ENCODE results near the gene TSPEAR.
"Not testable (repeated sequence)": the region's sequence is repeated elsewhere in the genome, so short reads cannot be mapped to it uniquely, and the experiment has no call there.

Gene TSPEAR

GRCh38 chr21:44617071-44617501, 94.3 kb downstream of the TSPEAR start:
- Mint-ChIP-seq H3K9me3 (peaks cover 26% of the 10 kb centered on the region), H3K36me3 (ENCODE audit: low read depth) (peaks cover 19% of the 10 kb centered on the region), H3K4me1 (ENCODE audit: low read depth) (peaks cover 42% of the 10 kb centered on the region), H3K27me3 (no peaks in the 10 kb centered on the region), H3K27ac (no peak overlapping the region), H3K4me3 (no peak overlapping the region)

GRCh38 chr21:44616591-44616926, 94.8 kb downstream of the TSPEAR start:
- Mint-ChIP-seq H3K4me3 (no peak overlapping the region), H3K36me3 (ENCODE audit: low read depth) (peaks cover 19% of the 10 kb centered on the region), H3K9me3 (peaks cover 27% of the 10 kb centered on the region), H3K4me1 (ENCODE audit: low read depth) (peaks cover 42% of the 10 kb centered on the region), H3K27me3 (no peaks in the 10 kb centered on the region), H3K27ac (no peak overlapping the region)

- peaks cover 32% of the 10 kb centered on the region for H3K9me3 Mint-ChIP-seq
- H3K4me1 Mint-ChIP-seq (ENCODE audit: low read depth), result peaks cover 42% of the 10 kb centered on the region
- H3K36me3 Mint-ChIP-seq (ENCODE audit: low read depth), result peaks cover 19% of the 10 kb centered on the region
- no peak overlapping the region for H3K27ac Mint-ChIP-seq
- no peak overlapping the region for H3K4me3 Mint-ChIP-seq
- no peaks in the 10 kb centered on the region for H3K27me3 Mint-ChIP-seq
Measured at GRCh38 chr21:44615911-44616590, 95.3 kb downstream of the TSPEAR start.

GRCh38 chr21:44615466-44615865, 95.9 kb downstream of the TSPEAR start:
- H3K4me3 Mint-ChIP-seq, result no peak overlapping the region
- H3K27ac Mint-ChIP-seq, result no peak overlapping the region
- H3K36me3 Mint-ChIP-seq (ENCODE audit: low read depth), result peaks cover 15% of the 10 kb centered on the region
- peaks cover 31% of the 10 kb centered on the region for H3K9me3 Mint-ChIP-seq
- H3K27me3 Mint-ChIP-seq, result no peaks in the 10 kb centered on the region
- H3K4me1 Mint-ChIP-seq (ENCODE audit: low read depth), result peaks cover 42% of the 10 kb centered on the region

GRCh38 chr21:44614961-44615391, 96.4 kb downstream of the TSPEAR start:
- Mint-ChIP-seq H3K4me1 (ENCODE audit: low read depth) (peaks cover 39% of the 10 kb centered on the region), H3K27me3 (no peaks in the 10 kb centered on the region), H3K4me3 (no peak overlapping the region), H3K9me3 (peaks cover 27% of the 10 kb centered on the region), H3K27ac (no peak overlapping the region), H3K36me3 (ENCODE audit: low read depth) (peaks cover 11% of the 10 kb centered on the region)

DNA sequence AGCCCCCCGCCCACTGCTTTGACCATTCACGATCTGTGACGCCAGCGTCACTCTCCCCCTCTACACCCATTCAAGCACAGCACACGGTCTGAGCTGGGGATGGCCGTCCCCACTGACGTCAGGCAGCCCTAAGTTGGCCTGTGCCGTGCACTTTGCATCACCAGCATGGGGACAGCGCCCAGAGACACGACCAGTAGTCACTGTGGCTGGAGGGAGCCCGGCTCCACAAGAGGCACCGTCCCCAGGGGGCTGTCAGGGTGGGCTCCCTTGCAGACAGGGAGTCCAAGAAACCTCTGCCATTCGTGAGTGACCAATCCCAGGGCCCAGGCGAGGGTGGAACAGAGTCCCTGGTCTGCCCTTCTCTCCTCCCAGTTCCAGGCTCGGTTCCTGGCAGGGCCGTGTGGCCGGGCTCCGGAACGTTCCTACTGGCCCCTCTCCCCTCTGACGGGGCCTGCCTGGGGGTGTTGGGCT, 97.2 kb downstream of the TSPEAR start:
- Mint-ChIP-seq H3K27me3 (no peaks in the 10 kb centered on the region), H3K4me3 (no peak overlapping the region), H3K9me3 (peaks cover 28% of the 10 kb centered on the region), H3K4me1 (ENCODE audit: low read depth) (peaks cover 31% of the 10 kb centered on the region), H3K36me3 (ENCODE audit: low read depth) (peaks cover 9% of the 10 kb centered on the region), H3K27ac (no peak overlapping the region)

DNA sequence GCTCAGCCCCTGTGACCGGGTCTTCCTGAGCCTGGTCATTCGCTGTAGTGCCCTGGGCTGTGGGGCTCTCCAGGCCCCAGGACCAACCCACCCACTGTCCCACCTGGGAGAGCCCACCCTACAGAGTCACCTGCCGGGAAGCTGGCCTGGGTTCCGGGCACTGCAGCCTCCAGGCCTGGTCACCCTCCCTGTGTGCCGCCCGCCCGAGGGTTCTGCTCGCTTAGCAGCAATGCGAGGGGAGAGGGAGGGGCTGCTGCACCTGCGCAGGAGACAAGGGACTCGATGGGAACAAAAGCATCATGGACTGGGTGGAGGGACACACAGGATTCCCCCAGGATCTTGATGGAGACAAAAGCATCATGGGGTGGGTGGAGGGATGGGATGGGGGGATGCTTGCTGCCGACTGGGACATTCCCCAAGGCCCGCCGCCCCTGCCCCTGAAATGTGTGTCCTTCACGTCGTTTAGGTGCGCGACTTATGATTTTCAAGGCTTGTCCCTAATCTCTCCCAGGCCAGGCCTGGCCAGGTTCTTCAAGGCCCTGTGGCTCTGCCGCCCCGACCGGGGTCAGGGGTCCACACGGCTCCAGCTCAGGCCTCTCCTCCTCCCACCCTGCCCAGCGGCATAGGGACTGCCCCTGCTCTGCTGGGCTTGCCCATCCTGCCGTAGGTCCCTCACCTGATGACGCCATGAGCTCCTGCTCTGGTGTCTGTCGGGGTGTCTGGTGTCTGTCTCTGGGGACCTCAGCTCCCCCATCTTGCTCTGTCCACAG, 97.8 kb downstream of the TSPEAR start:
- H3K36me3 Mint-ChIP-seq (ENCODE audit: low read depth), result peaks cover 6% of the 10 kb centered on the region
- no peaks in the 10 kb centered on the region for H3K27me3 Mint-ChIP-seq
- H3K4me3 Mint-ChIP-seq, result no peak overlapping the region
- H3K4me1 Mint-ChIP-seq (ENCODE audit: low read depth), result peaks cover 25% of the 10 kb centered on the region
- H3K9me3 Mint-ChIP-seq, result peaks cover 29% of the 10 kb centered on the region
- no peak overlapping the region for H3K27ac Mint-ChIP-seq

DNA sequence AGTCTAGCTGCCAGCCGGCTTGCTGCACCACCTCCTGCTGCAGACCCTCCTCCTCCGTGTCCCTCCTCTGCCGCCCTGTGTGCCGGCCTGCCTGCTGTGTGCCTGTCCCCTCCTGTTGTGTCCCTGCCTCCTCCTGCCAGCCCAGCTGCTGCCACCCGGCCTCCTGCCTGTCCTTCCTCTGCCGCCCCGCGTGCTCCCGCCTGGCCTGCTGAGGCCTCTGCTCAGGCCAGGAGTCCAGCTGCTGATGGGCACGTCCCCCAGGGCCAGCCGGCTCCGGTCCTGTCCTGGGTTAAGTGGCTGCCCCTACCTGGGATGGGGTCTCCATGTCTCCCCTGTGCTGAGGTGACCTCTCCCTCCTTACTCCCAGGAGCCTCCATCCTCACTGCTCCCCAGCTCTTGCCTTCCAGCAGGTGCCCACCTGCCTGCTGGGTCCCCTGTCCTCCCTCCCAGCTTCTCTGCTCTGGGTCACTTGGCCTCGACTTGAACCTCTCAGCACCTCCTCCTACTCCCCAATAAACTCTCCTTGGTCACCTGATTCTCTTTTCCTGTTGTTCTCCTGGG, 98.6 kb downstream of the TSPEAR start:
- Mint-ChIP-seq H3K27ac (no peak overlapping the region), H3K27me3 (no peaks in the 10 kb centered on the region), H3K9me3 (peaks cover 25% of the 10 kb centered on the region), H3K4me3 (no peak overlapping the region), H3K36me3 (ENCODE audit: low read depth) (peaks cover 6% of the 10 kb centered on the region), H3K4me1 (ENCODE audit: low read depth) (peaks cover 17% of the 10 kb centered on the region)

- Mint-ChIP-seq H3K4me3 (no peak within 1 kb of the TSS), H3K27ac (no peak within 1 kb of the TSS), H3K36me3 (ENCODE audit: low read depth) (peaks cover 6% of the 10 kb centered on the region)
Measured at GRCh38 chr21:44612029-44612486, 99.3 kb downstream of the TSPEAR start, which contains the start of gene KRTAP10-8. KRTAP10-8 (plus strand) TSS chr21:44612079; CDS start chr21:44612101, 22 bp downstream.

GRCh38 chr21:44611551-44611950, 99.8 kb downstream of the TSPEAR start:
- Mint-ChIP-seq H3K4me1 (ENCODE audit: low read depth) (peaks cover 7% of the 10 kb centered on the region), H3K27ac (no peak overlapping the region), H3K9me3 (peaks cover 29% of the 10 kb centered on the region), H3K4me3 (no peak overlapping the region), H3K36me3 (ENCODE audit: low read depth) (peaks cover 6% of the 10 kb centered on the region), H3K27me3 (no peaks in the 10 kb centered on the region)

More at GRCh38 chr21:44612029-44612486, 99.3 kb downstream of the TSPEAR start, which contains the start of gene KRTAP10-8:
- Mint-ChIP-seq H3K27me3 (no peaks in the 10 kb centered on the region), H3K4me1 (ENCODE audit: low read depth) (peaks cover 11% of the 10 kb centered on the region), H3K9me3 (peaks cover 29% of the 10 kb centered on the region)

DNA sequence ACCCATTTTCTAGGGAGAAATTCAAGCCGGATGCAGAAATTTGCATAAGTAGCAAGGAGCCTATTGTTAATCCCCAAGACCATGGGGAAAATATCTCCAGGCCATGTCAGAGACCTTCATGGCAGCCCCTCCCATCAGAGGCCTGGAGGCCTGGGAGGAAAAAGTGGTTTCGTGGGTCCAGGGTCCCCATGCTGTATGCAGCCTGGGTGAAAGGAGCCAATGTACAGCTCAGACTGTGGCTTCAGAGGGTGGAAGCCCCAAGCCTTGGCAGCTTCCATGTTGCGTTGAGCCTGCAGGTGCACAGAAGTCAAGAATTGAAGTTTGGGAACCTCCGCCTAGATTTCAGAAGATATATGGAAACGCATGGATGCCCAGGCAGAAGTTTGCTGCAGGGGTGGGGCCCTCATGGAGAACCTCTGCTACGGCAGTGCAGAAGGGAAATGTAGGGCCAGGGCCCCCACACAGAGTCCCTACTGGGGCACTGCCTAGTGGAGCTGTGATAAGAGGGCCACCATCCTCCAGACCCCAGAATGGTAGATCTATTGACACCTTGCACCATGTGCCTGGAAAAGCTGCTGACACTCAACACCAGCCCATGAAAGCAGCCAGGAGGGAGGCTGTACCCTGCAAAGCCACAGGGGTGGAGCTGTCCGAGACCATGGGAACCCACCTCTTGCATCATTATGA, 101.1 kb downstream of the TSPEAR start:
- peaks cover 29% of the 10 kb centered on the region for H3K9me3 Mint-ChIP-seq
- not testable (repeated sequence) for H3K27ac Mint-ChIP-seq; H3K27me3 Mint-ChIP-seq; H3K36me3 Mint-ChIP-seq (ENCODE audit: low read depth); H3K4me1 Mint-ChIP-seq (ENCODE audit: low read depth); H3K4me3 Mint-ChIP-seq

- H3K4me1 Mint-ChIP-seq (ENCODE audit: low read depth), result no peaks in the 10 kb centered on the region
- no peak overlapping the region for H3K27ac Mint-ChIP-seq
- peaks cover 6% of the 10 kb centered on the region for H3K27me3 Mint-ChIP-seq
- H3K36me3 Mint-ChIP-seq (ENCODE audit: low read depth), result peaks cover 6% of the 10 kb centered on the region
- H3K9me3 Mint-ChIP-seq, result peaks cover 29% of the 10 kb centered on the region
- H3K4me3 Mint-ChIP-seq, result no peak overlapping the region
Measured at GRCh38 chr21:44609193-44609592, 102.2 kb downstream of the TSPEAR start.

DNA sequence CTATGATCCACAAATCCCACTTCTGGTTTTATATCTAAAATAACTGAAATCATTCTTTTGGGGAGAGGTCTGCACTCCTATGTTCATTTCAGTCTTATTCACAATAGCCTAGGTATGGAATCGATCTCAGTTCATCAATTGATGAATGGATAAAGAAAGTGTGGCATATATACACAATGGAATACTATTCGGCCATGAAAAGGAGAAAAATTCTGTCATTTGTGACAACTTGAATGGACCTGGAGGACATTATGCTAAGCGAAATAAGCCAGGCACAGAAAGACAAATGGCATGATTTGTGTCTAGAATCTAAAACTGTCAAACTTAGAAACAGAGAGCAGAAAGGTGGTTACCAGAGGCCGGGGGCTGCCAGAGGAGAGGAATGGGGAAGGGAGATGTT, 104.9 kb downstream of the TSPEAR start:
- Mint-ChIP-seq H3K4me1 (ENCODE audit: low read depth) (no peaks in the 10 kb centered on the region), H3K4me3 (no peak overlapping the region), H3K27ac (no peak overlapping the region), H3K27me3 (peaks cover 6% of the 10 kb centered on the region), H3K36me3 (ENCODE audit: low read depth) (peaks cover 6% of the 10 kb centered on the region), H3K9me3 (peaks cover 27% of the 10 kb centered on the region)

- H3K36me3 Mint-ChIP-seq (ENCODE audit: low read depth), result no peaks in the 10 kb centered on the region
- peaks cover 8% of the 10 kb centered on the region for H3K9me3 Mint-ChIP-seq
- H3K27me3 Mint-ChIP-seq, result peaks cover 6% of the 10 kb centered on the region
- no peaks in the 10 kb centered on the region for H3K4me1 Mint-ChIP-seq (ENCODE audit: low read depth)
- H3K4me3 Mint-ChIP-seq, result no peak overlapping the region
- no peak overlapping the region for H3K27ac Mint-ChIP-seq
Measured at GRCh38 chr21:44603911-44604310, 107.5 kb downstream of the TSPEAR start.

Data from stimulated activated naive CD8-positive, alpha-beta T cell treated with anti-CD3 and anti-CD28 coated beads, Interleukin-15, Interleukin-2, amounts not matched to agents 100 ng/mL and 50 ng/mL, for 24 hours (primary cell).